Endothelial cell of umbilical vein (primary cell): ENCODE data around the gene NLGN1.

Experiments used
- CTCF ChIP-seq, 2 donors: IDR thresholded peaks; 1 replicate in 1 of 2; 2 replicates in 1 of 2; pipeline ENCODE4 v1.5.1; 2011; ENCODE audit warnings: low read length in 2 of 2, mild to moderate bottlenecking in 2 of 2, moderate library complexity in 2 of 2, control low read depth in 1 of 2, inconsistent platforms in 1 of 2, low read depth in 1 of 2; ENCODE audit not compliant: insufficient read depth in 1 of 2; ENCODE audit errors: extremely low read depth in 1 of 2
- JUN ChIP-seq: IDR thresholded peaks from 2 replicates; pipeline ENCODE4 v1.6.1; 2011; ENCODE audit warnings: borderline replicate concordance, low read depth; ENCODE audit not compliant: insufficient read length, insufficient read depth
- POLR2A ChIP-seq: IDR thresholded peaks from 2 replicates; pipeline ENCODE4 v1.6.1; 2012; ENCODE audit warnings: low read depth, mild to moderate bottlenecking, control low read depth, low read length

DNA sequence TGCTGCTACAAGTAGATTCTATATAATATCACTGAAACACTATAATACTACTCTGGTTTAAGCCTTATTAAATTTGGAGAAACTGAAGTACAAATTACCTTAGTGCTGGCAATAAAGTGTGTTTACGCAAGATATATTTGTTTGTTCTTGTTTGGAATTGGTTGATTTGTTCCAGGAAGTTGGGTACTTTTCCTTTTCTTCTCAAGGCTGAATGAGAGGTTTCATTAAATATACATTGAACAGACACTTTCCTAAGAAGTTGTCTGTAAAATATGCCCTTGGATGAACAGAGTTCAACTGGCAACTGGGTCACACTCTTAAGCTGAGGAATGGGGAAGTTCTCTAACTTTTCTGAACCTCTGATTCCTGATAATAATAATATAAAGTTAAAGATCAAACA lies 919.5 kb downstream of the NLGN1 start:
- TF ChIP-seq POLR2A: no peak
- TF ChIP-seq CTCF (IDR thresholded peaks at IDR 0.05; ENCODE audit: extremely low read depth in 1 of 2, insufficient read depth in 1 of 2, low read depth in 1 of 2, low read length in 2 of 2): no peak
- no peak for TF ChIP-seq JUN
